Cardiac fibroblast (primary cell): ENCODE results near the gene INPP5A.
"Not testable (repeated sequence)": the region's sequence is repeated elsewhere in the genome, so short reads cannot be mapped to it uniquely, and the experiment has no call there.

Experiments
- DNase-seq, 2 donors: peaks; one replicate each; pipeline versions ENCODE4 v3.0.0 to v3.0.0-alpha.2; 2010; ENCODE audit warnings: low read depth in 2 of 2
- H3K4me3 ChIP-seq, 2 donors: replicated peaks in 1 of 2; 1 replicate in 1 of 2; 2 replicates in 1 of 2; pipeline ENCODE4 v1.5.1; 2011; ENCODE audit warnings: low read depth in 2 of 2, low read length in 2 of 2, mild to moderate bottlenecking in 2 of 2, moderate library complexity in 1 of 2
- TF ChIP-seq, protein P1 (sequence below): IDR thresholded peaks from one replicate; pipeline ENCODE4 v1.5.1; 2011; ENCODE audit warnings: low read depth, mild to moderate bottlenecking, low read length, inconsistent platforms

The INPP5A gene

GRCh38 chr10:132814469-132814856 lies 276.9 kb downstream of the INPP5A start:
- DNase-seq: no peak
- no peak overlapping the region for H3K4me3 ChIP-seq
- TF ChIP-seq, protein P1, sequence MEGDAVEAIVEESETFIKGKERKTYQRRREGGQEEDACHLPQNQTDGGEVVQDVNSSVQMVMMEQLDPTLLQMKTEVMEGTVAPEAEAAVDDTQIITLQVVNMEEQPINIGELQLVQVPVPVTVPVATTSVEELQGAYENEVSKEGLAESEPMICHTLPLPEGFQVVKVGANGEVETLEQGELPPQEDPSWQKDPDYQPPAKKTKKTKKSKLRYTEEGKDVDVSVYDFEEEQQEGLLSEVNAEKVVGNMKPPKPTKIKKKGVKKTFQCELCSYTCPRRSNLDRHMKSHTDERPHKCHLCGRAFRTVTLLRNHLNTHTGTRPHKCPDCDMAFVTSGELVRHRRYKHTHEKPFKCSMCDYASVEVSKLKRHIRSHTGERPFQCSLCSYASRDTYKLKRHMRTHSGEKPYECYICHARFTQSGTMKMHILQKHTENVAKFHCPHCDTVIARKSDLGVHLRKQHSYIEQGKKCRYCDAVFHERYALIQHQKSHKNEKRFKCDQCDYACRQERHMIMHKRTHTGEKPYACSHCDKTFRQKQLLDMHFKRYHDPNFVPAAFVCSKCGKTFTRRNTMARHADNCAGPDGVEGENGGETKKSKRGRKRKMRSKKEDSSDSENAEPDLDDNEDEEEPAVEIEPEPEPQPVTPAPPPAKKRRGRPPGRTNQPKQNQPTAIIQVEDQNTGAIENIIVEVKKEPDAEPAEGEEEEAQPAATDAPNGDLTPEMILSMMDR: no peak

DNA sequence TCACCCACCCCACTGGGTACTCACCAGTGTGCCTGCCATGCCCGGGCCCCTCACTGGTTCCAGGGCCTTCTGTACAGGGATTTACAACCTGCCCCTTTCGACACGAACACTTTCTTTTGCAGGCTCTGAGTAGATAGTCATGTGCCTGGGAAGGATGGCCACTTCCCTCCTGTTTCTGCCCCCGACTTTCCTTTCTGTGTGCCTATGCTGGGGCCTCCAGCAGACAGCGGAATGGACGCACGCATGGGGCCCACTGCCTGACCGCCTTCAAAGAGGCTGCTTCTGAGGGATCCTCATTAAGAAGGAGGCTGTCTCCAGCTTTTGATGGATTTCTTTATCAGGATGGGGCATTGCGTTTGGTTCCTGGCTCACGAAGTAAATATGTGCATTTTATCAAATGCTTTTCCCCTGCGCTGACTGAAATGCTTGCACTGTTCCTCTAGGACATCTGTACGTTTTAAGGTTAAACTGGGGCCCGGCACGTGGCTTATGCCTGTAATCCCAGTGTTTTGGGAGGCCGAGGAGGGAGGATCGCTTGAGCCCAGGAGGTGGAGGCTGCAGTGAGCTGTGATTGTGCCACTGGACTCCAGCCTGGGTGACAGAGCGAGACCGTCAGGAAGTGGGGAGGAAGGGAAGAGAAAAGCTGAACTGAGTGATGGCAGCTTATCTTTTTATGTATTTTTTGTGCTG lies 277.7 kb downstream of the INPP5A start:
- no peak overlapping the region for H3K4me3 ChIP-seq
- TF ChIP-seq, protein P1: no peak
- no peak for DNase-seq

DNA sequence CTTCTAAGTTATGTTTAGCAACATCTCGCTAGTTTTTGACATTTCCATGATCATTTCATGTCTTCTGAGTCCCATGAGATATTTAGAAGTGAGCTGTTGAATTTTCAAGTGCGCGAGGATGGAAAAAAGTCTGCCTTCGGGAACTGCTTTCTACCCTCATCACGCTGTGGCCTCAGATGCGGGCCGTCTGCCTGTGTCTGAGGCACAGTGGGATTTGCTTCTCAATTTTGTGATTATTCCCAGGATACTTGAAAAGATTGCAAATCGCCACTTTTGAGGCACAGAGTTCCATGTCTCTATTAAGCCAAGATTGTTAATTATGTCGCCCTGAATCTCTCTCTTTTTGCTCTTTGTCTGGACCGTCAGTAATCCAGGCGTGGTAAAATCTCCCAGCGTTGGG lies 279.1 kb downstream of the INPP5A start:
- TF ChIP-seq, protein P1: no peak
- no peak overlapping the region for H3K4me3 ChIP-seq
- no peak for DNase-seq

- DNase-seq: no peak
- no peak overlapping the region for H3K4me3 ChIP-seq
- TF ChIP-seq, protein P1: no peak
Measured at GRCh38 chr10:132817701-132818211, 280.2 kb downstream of the INPP5A start.

GRCh38 chr10:132820056-132820455 lies 282.5 kb downstream of the INPP5A start:
- TF ChIP-seq, protein P1: no peak
- H3K4me3 ChIP-seq: no peak overlapping the region

GRCh38 chr10:132825783-132826523 lies 288.4 kb downstream of the INPP5A start:
- DNase-seq, H3K4me3 ChIP-seq: not testable (repeated sequence)

More at GRCh38 chr10:132820056-132820455, 282.5 kb downstream of the INPP5A start:
- no peak for DNase-seq
